ENCODE measurements around the gene SCP2D1.
"Not testable (repeated sequence)": the region's sequence is repeated elsewhere in the genome, so short reads cannot be mapped to it uniquely, and the experiment has no call there.

SCP2D1 gene

GRCh38 chr20:18813483-18813882 is at the start of gene SCP2D1:
TSS of gene SCP2D1 (plus strand) at chr20:18813783. CDS start at chr20:18813816, 33 bp downstream.
- DNase-seq: no peak

- DNase-seq: no peak
Observed at GRCh38 chr20:18767676-18768075, 45.9 kb upstream of the SCP2D1 start.

- DNase-seq: no peak
Observed at GRCh38 chr20:18773566-18773965, 40.0 kb upstream of the SCP2D1 start.

GRCh38 chr20:18774207-18774606 is 39.4 kb upstream of the SCP2D1 start:
- DNase-seq: no peak

GRCh38 chr20:18775633-18776032 is 38.0 kb upstream of the SCP2D1 start:
- DNase-seq: no peak

- DNase-seq: no peak
Observed at GRCh38 chr20:18778690-18779392, 34.7 kb upstream of the SCP2D1 start.

GRCh38 chr20:18780385-18781130 is 33.0 kb upstream of the SCP2D1 start:
- DNase-seq: no peak

GRCh38 chr20:18781509-18781908 is 32.1 kb upstream of the SCP2D1 start:
- no peak for DNase-seq

GRCh38 chr20:18783385-18783959 is 30.1 kb upstream of the SCP2D1 start:
- no peak for DNase-seq

- DNase-seq: not testable (repeated sequence)
Observed at GRCh38 chr20:18787046-18787445, 26.5 kb upstream of the SCP2D1 start.

GRCh38 chr20:18788021-18788420 is 25.6 kb upstream of the SCP2D1 start:
- DNase-seq: no peak

- no peak for DNase-seq
Observed at GRCh38 chr20:18790787-18791186, 22.8 kb upstream of the SCP2D1 start.

GRCh38 chr20:18793625-18794427 is 19.8 kb upstream of the SCP2D1 start:
- DNase-seq: peak; percentile 86

GRCh38 chr20:18794428-18794787 is 19.2 kb upstream of the SCP2D1 start:
- DNase-seq: no peak

- no peak for DNase-seq
Observed at GRCh38 chr20:18795366-18795765, 18.2 kb upstream of the SCP2D1 start.

- no peak for DNase-seq
Observed at GRCh38 chr20:18796282-18796833, 17.2 kb upstream of the SCP2D1 start.

GRCh38 chr20:18801516-18801915 is 12.1 kb upstream of the SCP2D1 start:
- DNase-seq: no peak

- DNase-seq: no peak
Observed at GRCh38 chr20:18802012-18802634, 11.5 kb upstream of the SCP2D1 start.

GRCh38 chr20:18805881-18806280 is 7.7 kb upstream of the SCP2D1 start:
- DNase-seq: peak; percentile 65

- DNase-seq: no peak
Observed at GRCh38 chr20:18808712-18809111, 4.9 kb upstream of the SCP2D1 start.

GRCh38 chr20:18811186-18811585 is 2.4 kb upstream of the SCP2D1 start:
- DNase-seq: no peak

GRCh38 chr20:18811904-18812303 is 1.7 kb upstream of the SCP2D1 start:
- no peak for DNase-seq

Data from fibroblast of upper back skin (primary cell).